Caco-2 (cell line): Measurements from ENCODE around the gene RINT1. TPM values are rescaled to one million over a fixed set of nuclear protein-coding genes. Genes with fewer than 3 reads are reported as not detected.
"Not testable (repeated sequence)": the region's sequence is repeated elsewhere in the genome, so short reads cannot be mapped to it uniquely, and the experiment has no call there.

ENCODE experiments used
- BruUV-seq: library from RNA; stranded (reverse); fragments of 400-500 nt; replicated peaks from 2 replicates; lab custom pipeline; 2021; lab: Mats Ljungman, UMichigan
- CTCF ChIA-PET: fragments of 300-600 bp; sonication (Branson Sonifier 250); formaldehyde crosslinking; loops from one replicate; lab custom pipeline; 2022; ENCODE audit warnings: antibody characterized with exemption; lab: Charles Lee
- POLR2A ChIA-PET: fragments of 300-600 bp; sonication (Branson Sonifier 250); formaldehyde crosslinking; loops from one replicate; lab custom pipeline; 2022; ENCODE audit warnings: antibody characterized with exemption; lab: Charles Lee
- DNase-seq, 2 experiments: peaks; one replicate each; pipeline versions ENCODE4 v3.0.0 to v3.0.0-alpha.2; 2020 to 2022
- H3K27me3 ChIP-seq: replicated peaks from 2 replicates; pipeline ENCODE4 v1.6.0; 2011; ENCODE audit warnings: low read length; ENCODE audit not compliant: control insufficient read depth, insufficient read depth
- H3K36me3 ChIP-seq: 2 replicates; pipeline ENCODE4 v1.5.1; 2011; ENCODE audit warnings: low read length; ENCODE audit not compliant: control insufficient read depth, insufficient read depth
- H3K4me1 ChIP-seq: fragments of 250-450 bp; sonication (Bioruptor Pico); 2 replicates; pipeline ENCODE4 v1.5.1; 2020; ENCODE audit warnings: mild to moderate bottlenecking
- H3K4me3 ChIP-seq: 2 replicates; pipeline ENCODE4 v1.5.1; 2011; ENCODE audit warnings: low read depth, mild to moderate bottlenecking, control low read depth, low read length
- H3K9me3 ChIP-seq: fragments of 250-450 bp; sonication (Bioruptor Pico); 2 replicates; pipeline ENCODE4 v1.5.1; 2020; ENCODE audit warnings: mild to moderate bottlenecking, moderate library complexity
- H3K27ac Mint-ChIP-seq: one replicate; pipeline ENCODE4 v1.8.0; 2022; ENCODE audit warnings: mixed read lengths; ENCODE audit not compliant: unreplicated experiment
- H3K27me3 Mint-ChIP-seq: one replicate; pipeline ENCODE4 v1.8.0; 2022; ENCODE audit warnings: mixed read lengths; ENCODE audit not compliant: insufficient read depth, unreplicated experiment
- H3K36me3 Mint-ChIP-seq: one replicate; pipeline ENCODE4 v1.8.0; 2022; ENCODE audit warnings: mild to moderate bottlenecking, mixed read lengths; ENCODE audit not compliant: insufficient read depth, unreplicated experiment
- H3K4me1 Mint-ChIP-seq: one replicate; pipeline ENCODE4 v1.8.0; 2022; ENCODE audit warnings: low read depth, mixed read lengths; ENCODE audit not compliant: unreplicated experiment
- H3K4me3 Mint-ChIP-seq: one replicate; pipeline ENCODE4 v1.8.0; 2022; ENCODE audit warnings: mild to moderate bottlenecking, moderate library complexity, mixed read lengths; ENCODE audit not compliant: unreplicated experiment
- H3K9me3 Mint-ChIP-seq: one replicate; pipeline ENCODE4 v1.8.0; 2022; ENCODE audit warnings: mixed read lengths; ENCODE audit not compliant: unreplicated experiment
- CTCF ChIP-seq, 2 experiments: fragments of 200-600 bp in 1 of 2; IDR thresholded peaks; 1 replicate in 1 of 2; 2 replicates in 1 of 2; pipeline versions ENCODE4 v1.5.1 to v1.8.0; 2011 to 2022; ENCODE audit warnings: antibody characterized with exemption in 1 of 2, control low read depth in 1 of 2, inconsistent platforms in 1 of 2, low read depth in 1 of 2, low read length in 1 of 2, mild to moderate bottlenecking in 1 of 2, moderate library complexity in 1 of 2; ENCODE audit not compliant: insufficient read depth in 1 of 2, severe bottlenecking in 1 of 2, unreplicated experiment in 1 of 2
- intact Hi-C: fragments of 100-400 bp; cut with micrococcal nuclease; formaldehyde crosslinking; loops from one replicate; pipeline ENCODE4 v1.10.0; 2022; ENCODE audit not compliant: unreplicated experiment
- total RNA-seq: library from RNA; stranded (reverse); gene quantifications from 2 replicates; pipeline ENCODE4 v1.2.3, GENCODE V29; 2022

Gene RINT1
- total RNA-seq, 1 experiment from 2014 or later, result 28.0 TPM

- peak overlapping the region; percentile 75 for H3K27ac Mint-ChIP-seq
- DNase-seq, result no peak
- peaks cover 8% of the 10 kb centered on the region for H3K4me1 Mint-ChIP-seq
- ChIA-PET CTCF (interaction anchor here (0.6 kb wide), 1 partner anchor 598 kb away, joined by 6 read pairs; no protein-coding TSS in a partner anchor), POLR2A (no interaction called here)
- H3K4me3 ChIP-seq, result no peak overlapping the region
- no peaks in the 10 kb centered on the region for H3K9me3 ChIP-seq
- intact Hi-C loops, result no loop called here
- H3K27me3 Mint-ChIP-seq, result no peaks in the 10 kb centered on the region
- H3K36me3 ChIP-seq, result peaks cover 2% of the 10 kb centered on the region
- peaks cover 44% of the 10 kb centered on the region for H3K36me3 Mint-ChIP-seq
- TF ChIP-seq CTCF (IDR thresholded peaks at IDR 0.05; ENCODE audit: insufficient read depth in 1 of 2, low read depth in 1 of 2, low read length in 1 of 2, severe bottlenecking in 1 of 2, unreplicated experiment in 1 of 2), result no peak
- peak overlapping the region; percentile 92 for H3K4me3 Mint-ChIP-seq
- H3K27me3 ChIP-seq, result no peaks in the 10 kb centered on the region
- BruUV-seq, result no TSS peak
- 0 out of 2 replicates have a peak, but pooled peaks cover 9% of the 10 kb centered on the region for H3K4me1 ChIP-seq
- no peaks in the 10 kb centered on the region for H3K9me3 Mint-ChIP-seq
Measured at GRCh38 chr7:105519353-105519752, 12.6 kb upstream of the RINT1 start.

GRCh38 chr7:105520620-105521019, 11.4 kb upstream of the RINT1 start:
- H3K27me3 ChIP-seq, H3K36me3 ChIP-seq, CTCF ChIA-PET, H3K9me3 Mint-ChIP-seq, H3K4me1 Mint-ChIP-seq, DNase-seq, H3K9me3 ChIP-seq, H3K27ac Mint-ChIP-seq, H3K4me1 ChIP-seq, H3K27me3 Mint-ChIP-seq: not testable (repeated sequence)
- peak overlapping the region; percentile 97 for H3K4me3 ChIP-seq
- POLR2A ChIA-PET, result interaction anchor here (2.3 kb wide), 1 partner anchor 11 kb away, joined by 8 read pairs; the partner anchor contains the start of gene RINT1
- peaks cover 33% of the 10 kb centered on the region for H3K36me3 Mint-ChIP-seq
- BruUV-seq, result TSS peak; percentile 53
- peak overlapping the region; percentile 92 for H3K4me3 Mint-ChIP-seq
- intact Hi-C loops, result loop anchor here (5.0 kb wide), 1 partner anchor 478 kb away; no protein-coding TSS in a partner anchor

DNA sequence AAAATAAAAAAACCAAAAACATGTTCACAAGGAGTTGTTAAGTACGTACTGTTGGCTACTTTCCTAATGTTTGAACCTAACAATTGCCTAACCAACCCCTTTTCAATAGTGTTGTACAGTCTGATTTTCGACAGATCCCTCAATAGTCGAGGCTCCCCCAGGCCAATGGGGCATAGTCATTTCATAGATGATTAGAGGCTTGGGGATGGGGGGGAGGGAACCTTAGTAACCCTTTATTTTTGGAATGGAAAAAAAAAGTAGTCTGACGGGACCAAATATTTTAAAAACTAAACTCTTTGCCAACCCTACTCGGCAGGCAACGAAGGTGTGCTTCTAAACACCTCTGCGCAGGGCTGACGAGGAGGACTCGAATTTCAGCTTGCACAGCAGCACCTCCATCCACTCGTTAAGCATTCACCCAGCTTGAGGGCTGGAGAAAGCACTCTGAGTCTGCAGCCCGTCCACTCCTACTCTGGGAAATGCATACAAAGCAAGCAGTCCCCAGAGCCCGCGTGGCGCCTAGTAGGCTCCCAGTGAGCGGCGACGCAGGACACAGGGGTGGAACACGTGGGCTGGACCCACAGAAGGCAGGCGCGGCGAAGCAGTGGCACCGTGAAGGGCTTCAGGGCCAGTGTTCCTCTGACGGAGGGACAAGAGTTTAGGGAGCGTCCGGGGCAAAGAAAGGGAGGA, 10.8 kb upstream of the RINT1 start:
- POLR2A ChIA-PET, result interaction anchor here (2.3 kb wide), 1 partner anchor 11 kb away, joined by 8 read pairs; the partner anchor contains the start of gene RINT1
- BruUV-seq, result no TSS peak
- Histone ChIP-seq H3K36me3 (peaks cover 2% of the 10 kb centered on the region), H3K27me3 (no peaks in the 10 kb centered on the region), H3K4me3 (peak overlapping the region; percentile 97), H3K9me3 (no peaks in the 10 kb centered on the region), H3K4me1 (0 out of 2 replicates have a peak, but pooled peaks cover 9% of the 10 kb centered on the region)
- H3K27ac Mint-ChIP-seq, result peak overlapping the region; percentile 94
- intact Hi-C loops, result loop anchor here (5.0 kb wide), 1 partner anchor 479 kb away; no protein-coding TSS in a partner anchor
- peaks cover 33% of the 10 kb centered on the region for H3K36me3 Mint-ChIP-seq
- CTCF ChIA-PET, result interaction anchor here (0.6 kb wide), 1 partner anchor 10 kb away, joined by 4 read pairs; no protein-coding TSS in a partner anchor
- TF ChIP-seq CTCF (IDR thresholded peaks at IDR 0.05; ENCODE audit: insufficient read depth in 1 of 2, low read depth in 1 of 2, low read length in 1 of 2, severe bottlenecking in 1 of 2, unreplicated experiment in 1 of 2), result no peak
- H3K27me3 Mint-ChIP-seq, result no peaks in the 10 kb centered on the region
- H3K4me1 Mint-ChIP-seq, result peaks cover 8% of the 10 kb centered on the region
- peak overlapping the region; percentile 92 for H3K4me3 Mint-ChIP-seq
- peak; percentile 67 to 71 for DNase-seq
- peaks cover 7% of the 10 kb centered on the region for H3K9me3 Mint-ChIP-seq
